Measurements from ENCODE around the gene LRRN3.

The LRRN3 gene

DNA sequence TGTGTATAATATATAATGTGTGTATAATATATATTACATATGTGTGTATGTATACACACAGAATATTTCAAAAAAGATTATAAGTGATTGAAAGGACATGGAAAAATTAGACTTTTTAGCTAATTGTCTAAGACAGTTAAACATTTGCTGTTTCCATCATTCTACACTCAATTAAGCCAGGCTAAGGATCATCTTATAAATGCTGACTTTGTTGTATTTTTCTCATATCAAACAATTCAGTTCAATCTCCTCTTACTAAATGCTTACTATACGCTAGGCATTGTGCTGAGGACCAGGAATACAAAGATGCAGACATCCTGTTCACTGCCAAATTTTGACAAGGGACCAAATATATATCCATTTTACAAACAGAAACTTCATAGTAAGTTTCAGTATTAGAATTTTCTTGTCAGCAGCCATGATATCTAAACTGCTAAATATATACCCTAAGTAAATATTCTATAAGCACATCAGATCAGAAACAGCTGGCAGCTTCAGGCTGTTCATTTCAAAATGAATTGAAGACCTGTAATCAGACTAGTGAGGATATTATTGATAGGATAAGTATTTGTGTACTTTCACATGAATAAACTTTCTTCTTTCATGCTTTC lies 10.3 kb upstream of the LRRN3 start:
- DNase-seq (ENCODE audit: low read depth): no peak

- DNase-seq (ENCODE audit: low read depth): no peak
Observed at GRCh38 chr7:111081546-111082267, 9.2 kb upstream of the LRRN3 start.

GRCh38 chr7:111082351-111082750 lies 8.6 kb upstream of the LRRN3 start:
- no peak for DNase-seq (ENCODE audit: low read depth)

DNA sequence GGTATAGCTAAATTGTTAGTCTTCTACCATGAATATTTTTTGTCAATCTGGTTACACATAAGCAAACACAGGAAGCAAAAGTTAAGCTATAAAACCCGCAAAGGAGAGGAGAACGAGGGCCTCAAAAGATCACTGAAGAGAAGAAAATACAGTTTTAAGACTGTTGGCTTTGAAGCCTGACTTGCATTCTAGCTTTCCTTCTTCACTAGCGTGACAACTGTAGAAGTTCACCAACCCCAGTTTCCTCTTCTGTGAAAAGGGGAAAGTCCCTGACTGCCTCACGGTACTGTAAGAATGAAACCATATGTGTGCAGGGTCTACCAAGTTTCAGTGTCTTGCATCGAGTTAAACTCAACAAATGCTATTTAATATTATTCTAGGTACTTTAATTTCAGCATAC lies 7.5 kb upstream of the LRRN3 start:
- peak; percentile 44 for DNase-seq (ENCODE audit: low read depth)

- no peak for DNase-seq (ENCODE audit: low read depth)
Observed at GRCh38 chr7:111085356-111085755, 5.6 kb upstream of the LRRN3 start.

DNA sequence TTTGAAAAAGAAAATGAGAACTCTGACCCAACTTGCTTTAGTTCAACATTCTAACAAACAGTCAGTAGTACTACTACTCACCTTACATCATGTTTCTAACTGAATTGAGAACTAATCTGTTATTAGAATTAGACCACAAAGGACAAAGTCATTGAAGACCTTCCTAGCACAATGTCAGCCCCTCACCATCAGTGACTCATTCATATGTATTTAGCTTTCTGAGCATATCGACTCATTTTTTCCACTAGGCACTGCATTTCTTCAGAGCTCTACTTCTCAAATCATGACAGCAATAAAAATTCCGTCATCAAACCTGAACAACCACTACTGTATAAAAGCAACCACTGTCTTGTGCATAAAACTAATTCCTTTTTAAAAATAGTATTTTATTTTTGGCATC lies 4.4 kb upstream of the LRRN3 start:
- no peak for DNase-seq (ENCODE audit: low read depth)

GRCh38 chr7:111088328-111088727 lies 2.6 kb upstream of the LRRN3 start:
- no peak for DNase-seq (ENCODE audit: low read depth)

GRCh38 chr7:111089822-111090426 lies 1.0 kb upstream of the LRRN3 start:
- no peak for DNase-seq (ENCODE audit: low read depth)

GRCh38 chr7:111091593-111092358 lies 849 bp downstream of the LRRN3 start:
- DNase-seq (ENCODE audit: low read depth): no peak

- no peak for DNase-seq (ENCODE audit: low read depth)
Observed at GRCh38 chr7:111092406-111093236, 1.7 kb downstream of the LRRN3 start.

GRCh38 chr7:111093496-111093895 lies 2.6 kb downstream of the LRRN3 start:
- DNase-seq (ENCODE audit: low read depth): no peak

DNA sequence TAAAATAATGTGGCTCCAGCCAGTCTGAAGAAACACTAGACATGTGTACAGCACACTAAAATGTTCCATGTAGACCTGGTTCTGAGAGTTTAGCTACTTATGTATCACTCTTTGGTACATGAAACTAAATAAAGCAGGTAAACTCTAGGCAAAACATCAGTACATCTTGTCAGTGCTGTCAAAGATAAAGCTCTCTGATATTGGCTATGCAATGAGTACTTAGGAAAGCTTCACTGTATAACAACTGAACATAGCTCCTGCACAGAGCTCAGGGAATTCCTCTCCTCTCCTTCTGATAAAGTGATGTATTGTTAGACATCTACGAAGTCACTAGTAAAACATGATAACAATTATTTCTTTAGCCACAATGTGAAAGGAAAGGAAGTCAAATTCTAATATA lies 3.5 kb downstream of the LRRN3 start:
- no peak for DNase-seq (ENCODE audit: low read depth)

- no peak for DNase-seq (ENCODE audit: low read depth)
Observed at GRCh38 chr7:111096997-111097396, 6.1 kb downstream of the LRRN3 start.

GRCh38 chr7:111098011-111098925 lies 7.3 kb downstream of the LRRN3 start:
- no peak for DNase-seq (ENCODE audit: low read depth)

- no peak for DNase-seq (ENCODE audit: low read depth)
Observed at GRCh38 chr7:111098926-111099250, 8.0 kb downstream of the LRRN3 start.

GRCh38 chr7:111101856-111102646 lies 11.1 kb downstream of the LRRN3 start:
- DNase-seq (ENCODE audit: low read depth): no peak

DNA sequence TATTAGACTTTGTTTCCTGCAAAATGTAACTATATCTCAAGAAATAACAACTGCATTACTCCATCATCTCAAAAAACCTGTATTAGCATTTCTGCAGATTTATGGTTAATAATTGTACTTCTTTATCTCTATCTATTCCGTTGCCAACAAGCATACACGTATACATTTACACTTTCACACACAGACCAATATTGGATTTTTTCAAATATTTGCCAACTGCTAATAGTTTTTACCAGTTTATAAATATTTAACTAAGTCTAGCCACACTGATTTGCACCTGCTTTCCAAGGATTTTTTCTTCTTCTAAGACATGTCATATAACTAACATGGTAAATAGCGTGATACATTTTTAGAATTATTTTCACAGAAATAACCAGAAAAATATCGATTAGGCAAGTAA lies 12.2 kb downstream of the LRRN3 start:
- DNase-seq (ENCODE audit: low read depth): no peak

GRCh38 chr7:111103678-111104274 lies 12.8 kb downstream of the LRRN3 start:
- no peak for DNase-seq (ENCODE audit: low read depth)

DNA sequence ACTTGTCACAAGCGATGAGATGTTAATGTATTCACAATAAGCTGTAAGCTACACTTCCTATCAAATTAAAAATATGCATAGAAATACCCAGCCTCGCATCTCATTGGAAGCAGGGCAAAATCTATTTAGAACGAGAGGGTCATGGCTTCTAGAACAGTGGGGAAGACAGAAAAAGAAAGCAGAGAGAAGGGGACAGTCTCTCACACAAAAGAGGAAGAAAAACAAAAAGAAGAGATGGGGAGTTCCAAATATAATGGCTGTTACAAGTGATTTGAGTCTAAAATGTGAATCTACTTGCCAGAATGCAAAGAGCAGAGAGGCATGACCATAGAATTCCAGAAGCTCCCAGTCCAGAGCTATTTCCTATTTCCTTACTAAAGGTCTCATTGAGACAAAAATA lies 13.8 kb downstream of the LRRN3 start:
- no peak for DNase-seq (ENCODE audit: low read depth)

GRCh38 chr7:111105269-111105668 lies 14.3 kb downstream of the LRRN3 start:
- DNase-seq (ENCODE audit: low read depth): no peak
